Stimulated activated naive B cell treated with anti-CD40 and anti-IgM and Interleukin-4, amounts not matched to agents 10 μg/mL and 1 μg/mL and 100 μg/mL, for 72 hours (primary cell): ENCODE data around the gene DTNB.
A peak's percentile ranks its signal among the peaks of the same experiment; 100 is the strongest.
"Not testable (repeated sequence)": the region's sequence is repeated elsewhere in the genome, so short reads cannot be mapped to it uniquely, and the experiment has no call there.

Source experiments
- ATAC-seq, 2 donors: fragments of 150-1000 bp; cut with Tn5 transposase; replicated peaks; 2 replicates each; pipeline ENCODE4 v1.10.0; 2021; ENCODE audit warnings: moderate library complexity in 1 of 2
- DNase-seq: peaks from one replicate; pipeline ENCODE4 v3.0.0; 2021
- H3K27ac Mint-ChIP-seq: one replicate; pipeline ENCODE4 v1.8.0; 2022; ENCODE audit warnings: mild to moderate bottlenecking, mixed read lengths
- H3K27me3 Mint-ChIP-seq, 2 donors: one replicate each; pipeline ENCODE4 v1.8.0; 2022; ENCODE audit warnings: mixed read lengths in 2 of 2
- H3K36me3 Mint-ChIP-seq, 2 donors: one replicate each; pipeline ENCODE4 v1.8.0; 2022; ENCODE audit warnings: mixed read lengths in 2 of 2, mild to moderate bottlenecking in 1 of 2
- H3K4me1 Mint-ChIP-seq, 2 donors: one replicate each; pipeline ENCODE4 v1.8.0; 2022; ENCODE audit warnings: mixed read lengths in 2 of 2, mild to moderate bottlenecking in 1 of 2
- H3K4me3 Mint-ChIP-seq, 2 donors: one replicate each; pipeline ENCODE4 v1.8.0; 2022; ENCODE audit warnings: mild to moderate bottlenecking in 2 of 2, mixed read lengths in 2 of 2, moderate library complexity in 1 of 2
- H3K9me3 Mint-ChIP-seq, 2 donors: one replicate each; pipeline ENCODE4 v1.8.0; 2022; ENCODE audit warnings: mixed read lengths in 2 of 2, mild to moderate bottlenecking in 1 of 2

The DTNB gene

DNA sequence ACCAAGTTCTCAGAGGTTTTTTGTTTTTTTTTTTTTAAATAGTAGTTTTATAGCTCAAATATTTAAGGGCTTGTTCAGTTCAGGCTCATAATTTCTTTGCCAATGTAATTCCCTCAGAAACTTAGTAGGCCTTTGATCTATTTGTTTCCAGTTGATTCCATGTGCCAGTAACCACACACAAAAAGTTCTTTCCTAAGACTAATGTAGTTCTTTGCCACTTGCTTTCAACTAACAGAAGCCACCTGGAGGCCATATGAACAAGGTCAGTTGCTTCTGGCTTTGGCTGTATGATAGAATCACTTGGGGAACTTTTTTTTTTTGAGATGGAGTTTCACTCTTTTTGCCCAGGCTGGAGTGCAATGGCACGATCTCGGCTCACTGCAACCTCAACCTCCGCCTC, 100.7 kb downstream of the DTNB start:
- H3K27me3 Mint-ChIP-seq, result no peaks in the 10 kb centered on the region
- no peak for ATAC-seq
- no peak for DNase-seq
- H3K9me3 Mint-ChIP-seq, result no peaks in the 10 kb centered on the region
- no peak overlapping the region for H3K27ac Mint-ChIP-seq
- H3K4me1 Mint-ChIP-seq, result no peaks in the 10 kb centered on the region
- no peak overlapping the region for H3K4me3 Mint-ChIP-seq
- peaks cover 12 to 19% of the 10 kb centered on the region in 2 donors for H3K36me3 Mint-ChIP-seq

DNA sequence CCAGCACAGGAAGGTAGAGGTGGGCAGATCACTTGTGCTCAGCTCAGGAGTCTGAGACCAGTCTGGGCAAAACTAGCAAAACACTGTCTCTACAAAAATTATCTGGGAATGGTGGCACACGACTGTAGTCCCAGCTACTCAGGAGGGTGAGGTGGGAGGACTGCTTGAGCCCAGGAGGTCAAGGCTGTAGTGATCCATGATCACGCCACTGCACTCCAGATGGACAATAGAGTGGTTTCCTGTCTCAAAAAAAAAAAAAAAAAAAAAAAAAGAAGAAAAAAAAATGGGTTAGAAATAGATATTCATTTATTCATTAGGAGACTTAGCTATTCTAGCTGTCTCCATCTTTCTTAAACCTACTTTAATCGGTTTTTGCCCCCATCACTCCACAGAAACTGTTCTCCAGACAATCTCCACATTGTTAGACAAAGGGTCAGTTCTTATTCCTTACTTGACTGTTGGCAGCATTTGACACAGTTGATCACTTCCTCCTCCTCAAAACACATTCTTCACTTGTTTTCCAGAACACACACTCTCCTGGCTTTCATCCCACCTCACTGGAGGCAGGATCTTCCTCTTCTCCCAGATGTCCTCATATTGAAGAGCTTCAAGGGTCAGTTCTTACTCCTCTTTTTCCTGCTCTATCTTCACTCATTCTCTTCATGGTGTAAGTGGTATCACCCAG, 103.1 kb downstream of the DTNB start:
- Mint-ChIP-seq H3K36me3 (peaks cover 8 to 16% of the 10 kb centered on the region in 2 donors), H3K9me3 (no peaks in the 10 kb centered on the region), H3K4me3 (no peak overlapping the region), H3K4me1 (peaks cover 6 to 8% of the 10 kb centered on the region in 2 donors), H3K27ac (no peak overlapping the region), H3K27me3 (no peaks in the 10 kb centered on the region)
- DNase-seq (no peak), ATAC-seq (no peak)

DNA sequence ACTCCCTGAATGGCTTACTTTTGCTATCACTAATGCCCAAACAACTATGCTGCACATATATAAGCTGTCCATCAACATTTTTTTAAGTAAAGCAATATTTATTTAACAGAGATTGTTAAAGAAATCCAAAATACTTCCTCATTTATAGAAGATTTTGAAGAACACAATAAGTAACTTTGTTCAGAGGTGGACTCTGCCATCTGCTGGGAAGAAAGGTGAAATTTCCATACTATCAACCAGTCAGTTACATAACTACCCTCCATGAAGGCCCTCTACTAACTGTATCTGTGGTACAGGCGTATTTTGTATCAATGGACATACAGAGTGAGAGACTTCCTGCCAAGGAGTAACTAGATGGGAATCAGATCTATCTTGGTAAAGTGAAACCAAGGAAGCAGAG, 106.0 kb downstream of the DTNB start:
- H3K36me3 Mint-ChIP-seq, result peaks cover 3 to 13% of the 10 kb centered on the region in 2 donors
- H3K9me3 Mint-ChIP-seq, result peaks cover 0 to 2% of the 10 kb centered on the region in 2 donors
- no peaks in the 10 kb centered on the region for H3K27me3 Mint-ChIP-seq
- peaks cover 7 to 27% of the 10 kb centered on the region in 2 donors for H3K4me1 Mint-ChIP-seq
- peak; percentile 59 to 71 for ATAC-seq
- no peak for DNase-seq
- no peak overlapping the region for H3K27ac Mint-ChIP-seq
- no peak overlapping the region for H3K4me3 Mint-ChIP-seq

DNA sequence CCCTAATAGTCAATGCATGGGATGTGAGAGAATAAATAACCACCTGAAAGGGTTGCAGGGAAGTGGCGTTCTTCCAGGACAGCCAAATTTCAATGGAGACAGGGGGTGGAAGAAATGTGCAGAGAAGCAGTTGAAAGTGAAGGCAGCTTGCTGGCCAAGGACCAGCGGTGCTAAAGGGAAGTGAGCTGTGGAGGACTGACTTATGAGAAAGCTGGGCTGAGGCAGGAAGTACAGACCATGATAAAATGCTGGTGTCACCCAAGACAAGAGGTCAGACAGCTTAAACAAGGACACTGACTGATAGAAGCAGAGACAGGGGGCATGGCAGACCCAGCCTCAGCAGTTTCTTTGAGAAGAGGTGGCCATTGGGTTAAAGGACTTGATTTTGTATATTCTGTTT, 106.7 kb downstream of the DTNB start:
- Mint-ChIP-seq H3K36me3 (peaks cover 6 to 13% of the 10 kb centered on the region in 2 donors), H3K27me3 (no peaks in the 10 kb centered on the region), H3K4me3 (no peak overlapping the region), H3K27ac (no peak overlapping the region), H3K9me3 (peaks cover 0 to 2% of the 10 kb centered on the region in 2 donors), H3K4me1 (peaks cover 13 to 34% of the 10 kb centered on the region in 2 donors)
- DNase-seq (peak; percentile 23), ATAC-seq (peak; percentile 91)

DNA sequence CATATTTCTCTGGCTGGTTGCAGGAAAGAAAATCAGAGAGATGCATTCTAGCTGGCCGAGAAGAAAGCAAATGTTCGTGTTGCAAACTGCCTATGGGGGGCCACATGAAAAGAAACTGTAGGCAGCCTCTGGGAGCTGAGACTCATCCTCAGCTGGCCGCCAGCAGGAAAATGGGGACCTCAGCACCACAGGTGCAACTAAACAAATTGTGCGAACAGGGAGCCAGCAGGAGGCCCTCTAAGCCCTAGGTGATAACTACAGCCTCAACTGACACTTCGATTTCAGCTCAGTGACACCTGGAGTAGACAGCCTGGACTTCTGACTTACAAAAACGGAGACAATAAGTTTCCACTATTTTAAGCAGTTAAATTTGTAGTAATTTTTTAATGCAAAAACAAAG, 107.3 kb downstream of the DTNB start:
- ATAC-seq (no peak), DNase-seq (no peak)
- peaks cover 0 to 2% of the 10 kb centered on the region in 2 donors for H3K9me3 Mint-ChIP-seq
- peaks cover 17 to 40% of the 10 kb centered on the region in 2 donors for H3K4me1 Mint-ChIP-seq
- no peak overlapping the region for H3K4me3 Mint-ChIP-seq
- H3K27me3 Mint-ChIP-seq, result no peaks in the 10 kb centered on the region
- H3K36me3 Mint-ChIP-seq, result peaks cover 8 to 15% of the 10 kb centered on the region in 2 donors
- no peak overlapping the region for H3K27ac Mint-ChIP-seq

DNA sequence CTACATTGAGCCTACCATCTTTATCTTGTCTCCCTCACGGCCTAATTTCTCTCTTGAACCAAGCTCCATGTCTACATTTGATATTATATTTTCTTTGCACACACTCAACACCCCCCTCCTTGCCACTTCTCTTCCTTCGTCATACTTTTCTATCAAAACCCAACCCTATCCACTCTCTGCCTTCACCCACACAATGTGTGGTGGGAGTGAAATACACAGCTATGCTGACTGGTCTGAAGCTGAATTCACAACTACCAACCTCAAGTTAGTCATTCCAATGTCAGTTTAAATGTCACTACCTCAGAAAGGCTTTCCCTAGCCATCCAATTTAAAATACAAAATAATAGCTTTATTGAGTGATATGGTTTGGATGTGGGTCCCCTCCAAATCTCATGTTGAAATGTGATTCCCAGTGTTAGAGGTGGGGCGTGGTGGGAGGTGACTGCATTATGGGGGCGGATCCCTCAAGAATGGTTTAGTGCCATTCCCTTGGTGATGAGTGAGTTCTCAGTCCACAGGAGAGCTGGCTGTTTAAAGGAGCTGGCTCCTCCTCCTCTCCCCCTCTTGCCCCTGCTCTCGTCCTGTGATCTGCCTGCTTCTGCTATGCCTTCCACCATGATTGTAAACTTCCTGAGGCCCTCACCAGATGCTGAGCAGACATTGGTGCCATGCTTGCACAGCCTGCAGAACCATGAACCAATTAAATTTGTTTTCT, 112.1 kb downstream of the DTNB start:
- no peaks in the 10 kb centered on the region for H3K27me3 Mint-ChIP-seq
- peaks cover 0 to 2% of the 10 kb centered on the region in 2 donors for H3K9me3 Mint-ChIP-seq
- peaks cover 40 to 68% of the 10 kb centered on the region in 2 donors for H3K4me1 Mint-ChIP-seq
- DNase-seq (no peak), ATAC-seq (no peak)
- H3K4me3 Mint-ChIP-seq, result no peak overlapping the region
- H3K36me3 Mint-ChIP-seq, result peaks cover 8 to 11% of the 10 kb centered on the region in 2 donors
- no peak overlapping the region for H3K27ac Mint-ChIP-seq

DNA sequence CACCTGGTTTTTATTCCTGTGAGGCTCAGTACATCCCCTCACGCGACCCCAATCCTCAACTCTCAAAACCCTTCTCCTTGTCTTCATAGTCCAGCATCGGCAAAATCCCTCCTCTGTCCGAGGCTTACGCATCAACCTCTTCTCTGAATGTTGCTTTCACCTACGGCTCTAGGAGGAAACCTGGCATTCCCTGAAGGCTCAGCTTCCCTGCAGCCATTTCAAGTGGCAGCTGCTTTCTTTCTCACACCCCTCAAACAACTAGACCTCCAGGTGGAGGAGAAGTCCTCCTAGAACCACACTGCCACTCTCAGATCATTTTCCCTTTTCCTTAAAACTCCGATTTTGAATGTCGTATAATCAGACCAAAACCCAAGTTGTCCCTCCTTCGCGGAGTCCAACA, 114.2 kb downstream of the DTNB start:
- DNase-seq, result no peak
- peak overlapping the region in 1 of 2 donors; percentile 11 for H3K4me3 Mint-ChIP-seq
- peak overlapping the region; percentile 22 for H3K27ac Mint-ChIP-seq
- ATAC-seq, result no peak
- H3K9me3 Mint-ChIP-seq, result peaks cover 0 to 2% of the 10 kb centered on the region in 2 donors
- no peaks in the 10 kb centered on the region for H3K27me3 Mint-ChIP-seq
- H3K4me1 Mint-ChIP-seq, result peaks cover 39 to 64% of the 10 kb centered on the region in 2 donors
- H3K36me3 Mint-ChIP-seq, result peaks cover 8 to 11% of the 10 kb centered on the region in 2 donors

DNA sequence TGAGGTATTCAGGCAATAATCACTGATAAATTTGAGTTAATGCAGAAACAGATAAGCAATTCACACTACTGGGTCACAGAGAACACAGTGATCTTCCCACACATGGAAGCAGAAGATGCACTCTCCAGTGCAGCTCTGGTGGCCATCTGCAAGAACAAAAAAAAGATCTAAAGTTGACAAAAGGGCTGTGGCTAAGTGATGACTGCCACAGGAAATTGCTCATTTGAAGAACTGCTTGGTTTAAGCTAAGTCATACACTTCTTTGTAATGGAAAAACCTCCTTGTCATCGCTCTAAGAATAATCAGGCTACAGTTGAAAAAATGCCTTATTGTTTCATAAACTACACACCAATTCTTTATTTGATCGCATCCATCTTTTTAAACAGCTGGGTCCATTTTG, 115.1 kb downstream of the DTNB start:
- DNase-seq (peak; percentile 25), ATAC-seq (peak; percentile 89 to 96)
- peaks cover 39 to 55% of the 10 kb centered on the region in 2 donors for H3K4me1 Mint-ChIP-seq
- H3K9me3 Mint-ChIP-seq, result no peaks in the 10 kb centered on the region
- H3K4me3 Mint-ChIP-seq, result no peak overlapping the region
- H3K27ac Mint-ChIP-seq, result no peak overlapping the region
- H3K27me3 Mint-ChIP-seq, result no peaks in the 10 kb centered on the region
- peaks cover 4 to 11% of the 10 kb centered on the region in 2 donors for H3K36me3 Mint-ChIP-seq

DNA sequence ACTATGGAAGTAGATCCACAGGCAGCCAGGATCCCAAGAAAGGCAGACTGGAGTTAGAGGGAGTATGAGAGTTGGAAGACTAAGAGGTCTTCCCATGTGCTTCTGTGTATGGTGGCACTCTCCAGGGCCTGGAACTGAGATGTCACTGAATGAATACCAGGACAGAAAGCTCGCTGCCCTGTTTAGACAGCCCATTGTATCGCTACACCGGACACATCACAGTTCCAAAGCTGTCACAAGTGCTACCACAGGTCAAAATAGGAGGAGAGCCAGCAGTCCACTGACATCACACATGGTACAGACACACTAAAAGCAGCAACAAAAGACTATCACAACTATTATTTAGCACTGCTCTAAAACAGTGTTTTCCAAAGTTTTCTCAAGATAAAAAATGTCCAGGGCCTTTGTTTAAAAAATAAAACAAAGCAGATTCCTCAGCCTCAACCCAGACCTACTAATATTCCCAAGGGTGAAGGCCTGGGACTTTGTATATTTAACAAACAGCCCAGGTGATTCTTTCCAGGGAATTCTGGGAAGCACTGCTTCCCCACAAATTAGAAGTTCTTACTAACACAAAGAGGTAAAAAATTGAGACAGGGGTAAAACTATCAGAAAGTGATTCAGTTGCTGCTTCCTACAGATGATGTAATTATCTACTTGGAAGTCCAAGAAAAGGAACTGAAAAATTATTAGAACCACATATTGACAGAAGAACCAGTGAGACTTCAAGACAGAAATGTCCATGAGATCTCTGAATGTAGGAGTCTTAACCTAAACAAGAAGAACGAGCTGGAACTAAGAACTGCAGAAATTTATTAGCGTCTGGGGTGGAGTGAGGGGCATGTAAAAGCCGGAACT, 116.0 kb downstream of the DTNB start:
- no peak for DNase-seq
- no peaks in the 10 kb centered on the region for H3K9me3 Mint-ChIP-seq
- peaks cover 39 to 49% of the 10 kb centered on the region in 2 donors for H3K4me1 Mint-ChIP-seq
- H3K27ac Mint-ChIP-seq, result peak overlapping the region; percentile 81
- peak overlapping the region; percentile 22 to 70 for H3K4me3 Mint-ChIP-seq
- peak; percentile 63 to 65 for ATAC-seq
- peaks cover 3 to 11% of the 10 kb centered on the region in 2 donors for H3K36me3 Mint-ChIP-seq
- no peaks in the 10 kb centered on the region for H3K27me3 Mint-ChIP-seq

DNA sequence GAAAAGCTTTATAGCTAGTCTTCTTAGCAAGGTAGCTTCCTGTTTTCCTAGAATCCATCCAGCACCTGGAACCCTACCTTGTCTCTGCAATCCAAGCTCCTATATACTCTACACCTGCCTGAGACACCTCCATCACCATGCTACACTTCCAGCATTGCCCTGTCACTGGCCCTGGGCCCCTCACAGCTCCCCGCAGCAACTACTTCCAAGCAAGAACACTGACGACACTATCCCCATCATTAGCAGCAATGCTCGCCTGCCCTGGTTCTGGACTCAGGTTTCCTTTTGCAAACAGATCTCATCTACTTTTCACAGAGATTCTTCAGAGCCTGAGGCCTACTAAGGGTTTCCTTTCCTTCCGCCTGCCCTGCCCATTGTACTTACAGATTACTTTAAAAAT, 121.1 kb downstream of the DTNB start:
- H3K4me3 Mint-ChIP-seq, result no peak overlapping the region
- no peaks in the 10 kb centered on the region for H3K36me3 Mint-ChIP-seq
- ATAC-seq (no peak), DNase-seq (no peak)
- peaks cover 9 to 14% of the 10 kb centered on the region in 2 donors for H3K4me1 Mint-ChIP-seq
- H3K27ac Mint-ChIP-seq, result no peak overlapping the region
- no peaks in the 10 kb centered on the region for H3K9me3 Mint-ChIP-seq
- no peaks in the 10 kb centered on the region for H3K27me3 Mint-ChIP-seq

DNA sequence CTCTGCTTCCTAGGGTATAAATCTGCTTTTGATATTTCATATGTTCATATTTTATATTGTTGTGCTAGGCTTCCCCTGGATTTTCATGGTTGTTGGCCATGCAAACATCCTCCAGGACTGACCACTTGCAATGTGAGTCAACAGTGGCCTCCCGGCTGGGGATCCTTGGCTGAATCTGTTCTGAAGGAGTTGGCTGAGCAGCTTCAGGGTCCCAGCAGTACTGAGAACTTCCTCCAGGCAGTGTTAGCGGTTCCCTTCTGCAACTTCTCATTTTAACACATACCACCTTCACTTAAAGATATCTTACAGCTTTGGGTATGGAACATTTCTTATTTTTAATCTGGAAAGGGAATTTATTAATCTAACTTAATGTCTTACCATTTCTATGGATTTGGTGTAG, 122.1 kb downstream of the DTNB start:
- H3K9me3 Mint-ChIP-seq, result no peaks in the 10 kb centered on the region

DNA sequence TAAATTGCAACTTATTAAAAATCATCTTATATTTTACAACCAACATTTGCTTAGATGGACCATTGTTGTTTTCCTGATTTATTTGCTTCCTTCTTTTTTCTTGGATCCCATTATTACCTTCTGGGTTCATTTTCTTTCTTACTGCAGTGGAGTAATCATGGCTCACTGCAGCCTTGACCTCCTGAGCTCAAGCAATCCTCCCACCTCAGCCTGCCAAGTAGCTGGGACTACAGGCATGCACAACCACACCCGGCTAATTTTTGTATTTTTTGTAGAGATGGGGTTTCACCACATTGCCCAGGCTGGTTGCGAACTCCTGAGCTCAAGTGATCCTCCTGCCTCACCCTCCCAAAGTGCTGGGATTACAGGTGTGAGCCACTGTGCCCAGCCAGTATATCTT, 123.8 kb downstream of the DTNB start:
- H3K9me3 Mint-ChIP-seq, H3K27ac Mint-ChIP-seq, H3K27me3 Mint-ChIP-seq, H3K36me3 Mint-ChIP-seq, H3K4me3 Mint-ChIP-seq, ATAC-seq, H3K4me1 Mint-ChIP-seq, DNase-seq: not testable (repeated sequence)

More for the DNA sequence above, 122.1 kb downstream of the DTNB start:
- ATAC-seq, result no peak
- H3K27me3 Mint-ChIP-seq, result no peaks in the 10 kb centered on the region
- no peak overlapping the region for H3K4me3 Mint-ChIP-seq
- no peaks in the 10 kb centered on the region for H3K36me3 Mint-ChIP-seq
- no peak overlapping the region for H3K27ac Mint-ChIP-seq
- no peak for DNase-seq
- peaks cover 2 to 7% of the 10 kb centered on the region in 2 donors for H3K4me1 Mint-ChIP-seq

DNA sequence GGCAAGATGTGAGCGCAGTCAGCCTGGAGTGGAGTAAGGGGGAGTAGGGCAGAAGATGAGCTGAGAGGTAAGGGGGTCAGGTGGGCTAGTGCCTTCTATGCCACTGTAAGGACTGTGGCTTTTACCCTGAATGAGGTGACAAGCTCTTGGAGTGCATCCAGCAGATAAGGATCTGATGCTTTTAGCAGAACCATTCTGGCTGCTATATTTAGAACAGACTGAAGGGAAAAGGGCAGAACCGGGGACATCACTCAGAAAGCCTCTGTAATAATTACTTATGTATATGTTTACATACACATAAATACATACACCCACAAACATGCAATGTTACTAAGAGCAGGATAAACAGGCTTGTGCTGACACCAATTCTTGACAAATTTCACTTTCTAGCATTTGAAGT, 124.8 kb downstream of the DTNB start:
- Mint-ChIP-seq H3K4me3 (no peak overlapping the region), H3K9me3 (no peaks in the 10 kb centered on the region), H3K36me3 (no peaks in the 10 kb centered on the region), H3K4me1 (peaks cover 2 to 7% of the 10 kb centered on the region in 2 donors), H3K27me3 (no peaks in the 10 kb centered on the region), H3K27ac (no peak overlapping the region)
- DNase-seq (no peak), ATAC-seq (no peak)

DNA sequence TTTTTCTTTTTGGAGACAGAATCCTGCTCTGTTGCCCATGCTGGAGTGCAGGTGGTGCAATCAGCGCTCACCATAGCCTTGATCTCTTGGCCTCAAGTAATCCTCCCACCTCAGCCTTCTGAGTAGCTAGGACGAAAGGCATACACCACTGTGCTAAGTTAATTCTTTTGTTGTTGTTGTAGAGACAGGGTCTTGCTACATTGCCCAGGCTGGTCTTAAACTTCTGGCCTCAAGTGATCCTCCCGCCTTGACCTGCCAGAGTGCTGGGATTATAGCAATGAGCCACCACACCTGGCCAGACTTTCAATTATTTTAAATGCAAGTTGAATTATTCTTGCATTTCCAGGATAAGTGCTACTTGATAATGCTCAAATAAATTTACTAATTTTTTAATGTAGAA, 126.5 kb downstream of the DTNB start:
- H3K4me3 Mint-ChIP-seq, result no peak overlapping the region
- ATAC-seq (no peak), DNase-seq (no peak)
- H3K36me3 Mint-ChIP-seq, result no peaks in the 10 kb centered on the region
- no peaks in the 10 kb centered on the region for H3K9me3 Mint-ChIP-seq
- no peak overlapping the region for H3K27ac Mint-ChIP-seq
- H3K4me1 Mint-ChIP-seq, result peaks cover 2 to 7% of the 10 kb centered on the region in 2 donors
- no peaks in the 10 kb centered on the region for H3K27me3 Mint-ChIP-seq
